DOHH2 (cell line): ENCODE measurements around the gene EGLN2.
A peak's percentile ranks its signal among the peaks of the same experiment; 100 is the strongest.

Source experiments
- H3F3A ChIP-seq: fragments of 200-600 bp; sonication (generic), shearing (Covaris generic); 2 replicates; pipeline ENCODE4 v1.6.0; 2016; ENCODE audit warnings: antibody characterized with exemption, mild to moderate bottlenecking; ENCODE audit not compliant: control insufficient read depth, insufficient read depth
- H3K27ac ChIP-seq: fragments of 200-600 bp; sonication (generic); 2 replicates; pipeline ENCODE4 v1.5.1; 2014; ENCODE audit warnings: low read depth, mild to moderate bottlenecking, low read length, moderate library complexity
- H3K27me3 ChIP-seq: fragments of 200-600 bp; sonication (generic); 2 replicates; pipeline ENCODE4 v1.6.1; 2014; ENCODE audit warnings: mild to moderate bottlenecking, low read length, mixed read lengths; ENCODE audit not compliant: control insufficient read depth
- H3K36me3 ChIP-seq: fragments of 200-600 bp; sonication (generic); 2 replicates; pipeline ENCODE4 v1.6.1; 2014; ENCODE audit warnings: mild to moderate bottlenecking, low read length, moderate library complexity, mixed read lengths; ENCODE audit not compliant: control insufficient read depth
- H3K4me1 ChIP-seq: fragments of 200-600 bp; sonication (generic); 2 replicates; pipeline ENCODE4 v1.6.1; 2014; ENCODE audit warnings: mild to moderate bottlenecking, low read length, mixed read lengths; ENCODE audit not compliant: control insufficient read depth
- H3K4me2 ChIP-seq: fragments of 200-600 bp; sonication (generic); 2 replicates; pipeline ENCODE4 v1.6.0; 2014; ENCODE audit warnings: mild to moderate bottlenecking, low read length, moderate library complexity
- H3K4me3 ChIP-seq: fragments of 200-600 bp; sonication (generic); 2 replicates; pipeline ENCODE4 v1.5.1; 2014; ENCODE audit warnings: mild to moderate bottlenecking, low read length, mixed read lengths
- H3K79me2 ChIP-seq: fragments of 200-600 bp; sonication (generic); 2 replicates; pipeline ENCODE4 v1.6.1; 2014; ENCODE audit warnings: mild to moderate bottlenecking, low read length, mixed read lengths; ENCODE audit not compliant: control insufficient read depth
- H3K9me2 ChIP-seq: fragments of 200-600 bp; sonication (generic); replicated peaks from 2 replicates; pipeline ENCODE4 v1.6.1; 2014; ENCODE audit warnings: mild to moderate bottlenecking, low read length, mixed read lengths; ENCODE audit not compliant: control insufficient read depth
- H3K9me3 ChIP-seq: fragments of 200-600 bp; sonication (generic); 2 replicates; pipeline ENCODE4 v1.6.1; 2014; ENCODE audit warnings: antibody characterized with exemption, low read length, mixed read lengths; ENCODE audit not compliant: control insufficient read depth, insufficient read depth
- H4K20me1 ChIP-seq: fragments of 200-600 bp; sonication (generic); 2 replicates; pipeline ENCODE4 v1.6.0; 2014; ENCODE audit warnings: low read depth, mild to moderate bottlenecking, antibody characterized with exemption, low read length, moderate library complexity; ENCODE audit not compliant: control insufficient read depth, insufficient read depth
- EZH2phosphoT487 ChIP-seq: fragments of 200-600 bp; sonication (generic); IDR thresholded peaks from 2 replicates; pipeline ENCODE4 v1.6.1; 2017; ENCODE audit warnings: borderline replicate concordance, mild to moderate bottlenecking, antibody characterized with exemption, low read length, moderate library complexity, mixed read lengths
- TF ChIP-seq, protein P1 (sequence below): fragments of 200-600 bp; sonication (generic); IDR thresholded peaks from one replicate; pipeline ENCODE4 v1.5.1; 2014; ENCODE audit warnings: antibody characterized with exemption, mild to moderate bottlenecking, low read depth, low read length; ENCODE audit not compliant: poor library complexity, severe bottlenecking

Gene EGLN2

GRCh38 chr19:40797963-40798682 lies 868 bp upstream of the EGLN2 start:
- H3K27me3 ChIP-seq, result no peaks in the 10 kb centered on the region
- peak overlapping the region; percentile 71 for H3K4me3 ChIP-seq
- no peaks in the 10 kb centered on the region for H3K9me2 ChIP-seq
- H3K4me2 ChIP-seq, result peak overlapping the region; percentile 86
- H3K79me2 ChIP-seq, result peaks cover 40% of the 10 kb centered on the region
- H3F3A ChIP-seq, result peaks cover 2% of the 10 kb centered on the region; the same call in 1 of the 2 replicates
- H3K9me3 ChIP-seq, result no peaks in the 10 kb centered on the region
- H3K27ac ChIP-seq, result peak overlapping the region; percentile 79
- H3K36me3 ChIP-seq, result peaks cover 34% of the 10 kb centered on the region
- TF ChIP-seq, protein P1, sequence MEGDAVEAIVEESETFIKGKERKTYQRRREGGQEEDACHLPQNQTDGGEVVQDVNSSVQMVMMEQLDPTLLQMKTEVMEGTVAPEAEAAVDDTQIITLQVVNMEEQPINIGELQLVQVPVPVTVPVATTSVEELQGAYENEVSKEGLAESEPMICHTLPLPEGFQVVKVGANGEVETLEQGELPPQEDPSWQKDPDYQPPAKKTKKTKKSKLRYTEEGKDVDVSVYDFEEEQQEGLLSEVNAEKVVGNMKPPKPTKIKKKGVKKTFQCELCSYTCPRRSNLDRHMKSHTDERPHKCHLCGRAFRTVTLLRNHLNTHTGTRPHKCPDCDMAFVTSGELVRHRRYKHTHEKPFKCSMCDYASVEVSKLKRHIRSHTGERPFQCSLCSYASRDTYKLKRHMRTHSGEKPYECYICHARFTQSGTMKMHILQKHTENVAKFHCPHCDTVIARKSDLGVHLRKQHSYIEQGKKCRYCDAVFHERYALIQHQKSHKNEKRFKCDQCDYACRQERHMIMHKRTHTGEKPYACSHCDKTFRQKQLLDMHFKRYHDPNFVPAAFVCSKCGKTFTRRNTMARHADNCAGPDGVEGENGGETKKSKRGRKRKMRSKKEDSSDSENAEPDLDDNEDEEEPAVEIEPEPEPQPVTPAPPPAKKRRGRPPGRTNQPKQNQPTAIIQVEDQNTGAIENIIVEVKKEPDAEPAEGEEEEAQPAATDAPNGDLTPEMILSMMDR, result peak; percentile 62
- no peak for TF ChIP-seq EZH2phosphoT487
- peaks cover 23% of the 10 kb centered on the region for H4K20me1 ChIP-seq
- peaks cover 47% of the 10 kb centered on the region for H3K4me1 ChIP-seq

DNA sequence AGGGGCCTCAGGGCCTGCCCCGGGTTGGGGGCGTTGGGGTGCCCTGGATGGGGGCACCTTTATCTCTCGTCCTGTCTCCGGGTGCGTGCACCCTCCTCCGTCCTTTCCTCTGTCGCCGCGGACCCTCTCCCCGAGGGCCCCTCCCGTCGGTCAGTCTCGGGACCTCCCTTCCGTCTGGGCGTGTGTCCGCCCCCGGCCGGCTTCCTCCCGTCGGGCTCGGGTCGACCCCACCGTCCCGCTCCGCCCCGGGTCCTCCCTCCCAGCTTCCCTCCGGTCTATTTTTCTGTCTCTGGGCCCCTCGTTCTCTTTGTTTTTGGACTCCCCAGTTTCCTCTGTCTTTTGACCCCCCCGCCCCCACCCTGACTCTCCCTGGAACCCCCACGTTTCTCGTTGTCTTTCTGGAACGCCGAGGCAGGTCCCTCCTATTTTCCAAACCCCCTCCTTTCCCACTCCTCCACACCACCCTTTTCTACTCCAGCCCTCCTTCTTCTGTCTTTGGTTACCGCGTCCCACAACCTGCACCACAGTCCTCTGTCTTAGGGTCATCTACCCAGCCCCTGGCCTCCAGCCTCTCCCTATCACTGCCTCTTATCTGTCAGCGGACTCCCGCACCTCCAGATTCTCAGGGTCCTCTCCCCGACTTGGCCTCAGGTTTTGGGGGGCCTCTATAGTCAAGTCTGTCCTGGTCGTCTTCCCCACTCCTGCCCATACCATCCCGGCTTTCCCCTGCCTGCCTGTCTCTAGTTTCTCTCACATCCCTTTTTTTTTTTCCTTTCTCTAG lies 757 bp downstream of the EGLN2 start:
- Histone ChIP-seq H3K9me2 (no peaks in the 10 kb centered on the region), H4K20me1 (peaks cover 30% of the 10 kb centered on the region)

DNA sequence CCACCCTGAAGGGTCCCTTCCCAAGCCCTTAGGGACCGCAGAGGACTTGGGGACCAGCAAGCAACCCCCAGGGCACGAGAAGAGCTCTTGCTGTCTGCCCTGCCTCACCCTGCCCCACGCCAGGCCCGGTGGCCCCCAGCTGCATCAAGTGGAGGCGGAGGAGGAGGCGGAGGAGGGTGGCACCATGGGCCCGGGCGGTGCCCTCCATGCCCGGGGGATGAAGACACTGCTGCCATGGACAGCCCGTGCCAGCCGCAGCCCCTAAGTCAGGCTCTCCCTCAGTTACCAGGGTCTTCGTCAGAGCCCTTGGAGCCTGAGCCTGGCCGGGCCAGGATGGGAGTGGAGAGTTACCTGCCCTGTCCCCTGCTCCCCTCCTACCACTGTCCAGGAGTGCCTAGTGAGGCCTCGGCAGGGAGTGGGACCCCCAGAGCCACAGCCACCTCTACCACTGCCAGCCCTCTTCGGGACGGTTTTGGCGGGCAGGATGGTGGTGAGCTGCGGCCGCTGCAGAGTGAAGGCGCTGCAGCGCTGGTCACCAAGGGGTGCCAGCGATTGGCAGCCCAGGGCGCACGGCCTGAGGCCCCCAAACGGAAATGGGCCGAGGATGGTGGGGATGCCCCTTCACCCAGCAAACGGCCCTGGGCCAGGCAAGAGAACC lies 1.5 kb downstream of the EGLN2 start:
- Histone ChIP-seq H3K27me3 (no peaks in the 10 kb centered on the region), H3K36me3 (peaks cover 55% of the 10 kb centered on the region), H3K9me3 (no peaks in the 10 kb centered on the region), H4K20me1 (peaks cover 36% of the 10 kb centered on the region), H3K4me1 (peaks cover 69% of the 10 kb centered on the region), H3K9me2 (no peaks in the 10 kb centered on the region), H3K4me2 (peak overlapping the region; percentile 84), H3K79me2 (peaks cover 63% of the 10 kb centered on the region), H3K4me3 (peak overlapping the region; percentile 93), H3K27ac (peak overlapping the region; percentile 75), H3F3A (peaks cover 6% of the 10 kb centered on the region)
- TF ChIP-seq EZH2phosphoT487, result no peak
- TF ChIP-seq, protein P1, result no peak

More for the DNA sequence above, 757 bp downstream of the EGLN2 start:
- Histone ChIP-seq H3K4me1 (peaks cover 62% of the 10 kb centered on the region), H3K27ac (peak overlapping the region; percentile 75), H3K79me2 (peaks cover 56% of the 10 kb centered on the region), H3K4me3 (peak overlapping the region; percentile 93), H3K4me2 (peak overlapping the region; percentile 84), H3K27me3 (no peaks in the 10 kb centered on the region), H3K9me3 (no peaks in the 10 kb centered on the region), H3K36me3 (peaks cover 48% of the 10 kb centered on the region), H3F3A (peaks cover 6% of the 10 kb centered on the region)
- TF ChIP-seq, protein P1, result no peak
- TF ChIP-seq EZH2phosphoT487, result no peak
